AG10803 (cell line): Measurements from ENCODE around the gene ATP9A.

Experiments
- DNase-seq: peaks from one replicate; pipeline ENCODE4 v3.0.0; 2010; ENCODE audit warnings: low read depth
- H3K4me3 ChIP-seq: 2 replicates; pipeline ENCODE4 v1.5.1; 2011; ENCODE audit warnings: mild to moderate bottlenecking, low read length, control low read depth
- TF ChIP-seq, protein P1 (sequence below): conservative IDR thresholded peaks from 2 replicates; pipeline ENCODE4 v1.5.1; 2011; ENCODE audit warnings: mild to moderate bottlenecking, low read length, control low read depth, inconsistent platforms

Gene ATP9A

DNA sequence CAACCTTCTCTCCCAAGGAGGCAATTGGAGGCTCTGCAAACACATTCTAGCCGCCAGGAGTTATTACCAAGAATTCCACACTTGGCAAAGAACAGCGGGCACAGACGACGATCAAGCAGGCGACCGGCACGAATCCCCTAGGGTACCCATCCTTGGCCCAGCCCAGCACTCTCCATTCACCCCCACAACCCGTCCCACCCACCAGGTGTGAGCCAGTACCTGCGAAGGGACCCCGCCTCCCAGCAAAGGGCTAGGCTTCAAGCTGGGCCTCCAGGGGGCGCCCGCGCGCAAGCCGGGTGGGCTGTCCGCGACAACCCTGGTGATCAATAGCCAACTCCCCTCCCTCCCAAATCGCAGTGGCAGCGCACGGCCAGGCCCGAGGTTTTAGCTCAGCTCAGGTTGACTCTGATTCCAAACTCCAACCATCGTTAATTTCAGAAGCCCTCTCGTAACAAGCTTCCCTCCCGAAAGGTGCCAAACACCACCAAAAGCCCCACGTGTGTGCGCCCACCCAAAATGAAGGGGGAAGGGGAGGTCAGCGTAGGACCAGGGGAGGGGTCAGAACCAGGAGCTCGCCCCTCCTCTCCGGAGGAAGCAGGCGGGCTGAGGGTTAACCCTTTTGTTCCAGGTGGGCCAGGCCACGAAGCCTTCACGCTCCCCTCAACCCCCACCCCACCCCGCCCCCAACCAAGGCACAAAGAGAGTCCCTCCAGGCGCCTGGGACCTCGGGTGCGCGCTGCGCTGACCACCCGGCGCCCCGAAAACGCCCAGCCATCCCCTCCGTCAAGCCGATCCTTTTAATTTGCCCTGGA is 32.1 kb upstream of the ATP9A start:
- DNase-seq = peak; percentile 15
- H3K4me3 ChIP-seq = peak overlapping the region; percentile 66
- TF ChIP-seq, protein P1, sequence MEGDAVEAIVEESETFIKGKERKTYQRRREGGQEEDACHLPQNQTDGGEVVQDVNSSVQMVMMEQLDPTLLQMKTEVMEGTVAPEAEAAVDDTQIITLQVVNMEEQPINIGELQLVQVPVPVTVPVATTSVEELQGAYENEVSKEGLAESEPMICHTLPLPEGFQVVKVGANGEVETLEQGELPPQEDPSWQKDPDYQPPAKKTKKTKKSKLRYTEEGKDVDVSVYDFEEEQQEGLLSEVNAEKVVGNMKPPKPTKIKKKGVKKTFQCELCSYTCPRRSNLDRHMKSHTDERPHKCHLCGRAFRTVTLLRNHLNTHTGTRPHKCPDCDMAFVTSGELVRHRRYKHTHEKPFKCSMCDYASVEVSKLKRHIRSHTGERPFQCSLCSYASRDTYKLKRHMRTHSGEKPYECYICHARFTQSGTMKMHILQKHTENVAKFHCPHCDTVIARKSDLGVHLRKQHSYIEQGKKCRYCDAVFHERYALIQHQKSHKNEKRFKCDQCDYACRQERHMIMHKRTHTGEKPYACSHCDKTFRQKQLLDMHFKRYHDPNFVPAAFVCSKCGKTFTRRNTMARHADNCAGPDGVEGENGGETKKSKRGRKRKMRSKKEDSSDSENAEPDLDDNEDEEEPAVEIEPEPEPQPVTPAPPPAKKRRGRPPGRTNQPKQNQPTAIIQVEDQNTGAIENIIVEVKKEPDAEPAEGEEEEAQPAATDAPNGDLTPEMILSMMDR = peak; percentile 84

DNA sequence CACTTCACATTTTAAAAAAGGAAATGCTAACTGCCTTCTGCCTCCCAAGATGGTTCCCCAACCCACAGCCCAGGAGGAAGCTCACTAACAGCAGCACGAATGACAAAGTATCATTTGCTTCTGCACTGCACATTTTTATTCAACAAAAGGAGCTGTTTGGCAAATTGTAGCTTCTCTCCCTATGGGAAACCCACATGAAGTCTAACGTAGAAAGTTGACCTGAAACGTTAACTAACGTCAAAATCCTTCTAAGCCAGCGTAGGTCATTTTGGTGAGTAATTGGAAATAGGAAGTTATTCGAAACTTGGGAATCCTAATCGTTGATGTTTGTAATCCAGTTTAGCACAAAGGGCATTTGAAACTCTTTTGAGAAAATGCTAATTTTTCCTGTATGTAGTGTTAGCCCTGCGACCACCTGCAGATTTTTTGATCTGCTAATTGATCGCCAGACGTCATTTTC is 31.2 kb upstream of the ATP9A start:
- no peak for DNase-seq
- TF ChIP-seq, protein P1 = no peak
- H3K4me3 ChIP-seq = no peak overlapping the region

DNA sequence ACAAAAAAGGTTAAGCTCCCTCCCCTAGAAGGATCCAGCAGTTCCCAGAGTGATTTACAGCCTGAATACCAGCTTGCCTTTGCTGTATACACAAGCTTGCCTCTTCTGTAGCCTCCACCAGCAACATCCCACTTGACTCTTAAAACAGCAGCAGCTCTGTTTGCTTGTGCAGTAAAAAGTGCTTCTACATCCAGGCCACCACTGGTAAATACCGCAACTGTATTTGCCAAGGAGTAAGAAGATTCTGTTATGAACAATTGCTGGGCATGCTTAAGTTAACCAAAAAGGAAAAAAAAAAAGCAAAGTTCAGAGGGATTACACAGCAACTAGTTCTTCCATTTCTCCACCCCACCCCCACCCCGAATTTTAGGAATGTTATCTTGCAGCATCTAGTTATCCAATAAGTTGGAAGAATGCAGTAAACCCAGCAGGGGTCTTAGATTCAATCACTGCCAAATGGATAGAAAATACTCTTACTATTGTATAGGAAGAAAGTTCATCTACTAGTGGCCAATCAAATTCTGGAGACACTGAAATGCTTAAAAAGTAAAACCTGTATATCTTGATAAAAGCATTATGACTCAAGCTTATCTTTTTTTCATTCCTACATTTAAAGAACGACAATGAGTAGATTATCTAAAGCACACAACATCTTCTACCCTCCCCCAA is 29.3 kb upstream of the ATP9A start:
- no peak overlapping the region for H3K4me3 ChIP-seq
- TF ChIP-seq, protein P1 = no peak
- no peak for DNase-seq

DNA sequence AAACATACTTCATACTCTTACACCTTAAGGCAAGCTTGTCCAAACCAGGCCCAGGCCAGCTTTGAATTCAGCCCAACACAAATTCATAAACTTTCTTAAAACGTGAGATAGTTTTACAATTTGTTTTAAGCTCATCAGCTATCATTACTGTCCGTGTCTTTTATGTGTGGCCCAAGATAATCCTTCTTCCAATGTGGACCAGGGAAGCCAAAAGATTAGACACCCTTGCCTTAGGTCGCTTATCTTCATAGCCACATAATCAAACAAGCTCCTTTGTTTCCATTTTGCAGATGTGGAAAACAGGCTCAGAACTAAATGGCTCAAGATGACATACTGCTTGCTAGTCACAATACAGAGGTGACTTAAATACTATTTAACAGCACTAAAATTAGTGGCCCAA is 28.1 kb upstream of the ATP9A start:
- TF ChIP-seq, protein P1 = no peak
- H3K4me3 ChIP-seq = no peak overlapping the region
- no peak for DNase-seq

DNA sequence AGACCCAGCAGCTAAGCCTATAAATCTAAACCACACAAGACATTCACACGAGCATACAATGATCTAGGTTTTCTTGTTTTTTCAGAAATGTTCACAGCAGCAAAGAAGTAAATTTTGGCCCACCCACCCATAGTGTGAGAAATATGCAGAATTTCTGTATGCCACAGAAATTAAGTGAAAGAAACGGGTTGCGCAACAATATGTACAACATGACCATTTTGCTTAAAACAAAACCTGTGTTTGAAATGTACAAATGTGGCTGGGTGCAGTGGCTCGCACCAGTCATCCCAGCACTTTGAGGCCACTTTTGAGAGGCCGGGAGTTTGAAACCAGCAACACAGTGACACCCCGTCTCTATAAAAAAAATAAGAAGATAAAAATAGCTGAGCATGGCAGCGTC is 24.8 kb upstream of the ATP9A start:
- no peak overlapping the region for H3K4me3 ChIP-seq
- no peak for DNase-seq
- TF ChIP-seq, protein P1 = no peak

DNA sequence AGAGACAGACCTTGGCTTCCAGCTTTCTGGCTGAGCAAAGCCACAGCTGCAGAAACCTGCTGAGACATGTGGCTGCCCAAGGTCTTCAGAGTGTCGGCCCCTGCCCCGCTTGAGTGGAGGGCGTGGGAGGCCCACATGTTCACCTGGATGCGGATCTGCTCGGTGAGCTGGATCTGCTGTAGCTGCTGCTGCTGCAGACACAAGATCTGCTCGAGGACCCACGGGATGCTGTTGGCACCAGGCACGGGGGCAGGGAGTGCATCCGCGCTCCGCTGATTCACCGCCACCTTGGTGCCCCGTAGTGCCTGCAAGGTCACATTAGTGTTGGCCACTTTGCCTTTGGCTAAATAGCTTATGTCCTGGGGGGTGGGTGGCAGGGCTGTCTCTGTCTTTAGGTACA is 23.4 kb upstream of the ATP9A start:
- DNase-seq = no peak
- no peak overlapping the region for H3K4me3 ChIP-seq
- TF ChIP-seq, protein P1 = no peak

DNA sequence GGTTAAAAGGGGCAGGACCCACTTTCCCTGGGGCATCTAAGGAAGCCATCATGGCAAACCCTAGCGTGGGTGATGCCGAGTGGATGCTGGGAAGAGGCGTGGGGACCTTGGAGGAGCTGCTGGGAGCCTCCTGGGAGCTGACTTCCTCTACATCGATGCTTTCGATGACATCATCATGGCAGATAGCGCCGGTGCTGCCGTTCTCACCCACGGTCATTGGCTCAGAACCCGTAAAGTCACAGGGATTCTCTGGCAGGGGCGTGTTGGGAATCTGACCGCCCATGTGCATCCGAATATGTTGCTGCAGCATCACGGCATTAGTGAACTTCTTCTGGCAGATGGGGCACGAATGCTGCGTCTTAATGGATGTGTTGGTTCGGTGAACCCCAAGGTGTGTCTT is 22.1 kb upstream of the ATP9A start:
- no peak overlapping the region for H3K4me3 ChIP-seq
- DNase-seq = no peak
- TF ChIP-seq, protein P1 = no peak
